Breast epithelium (tissue), 4 donors: ENCODE measurements around the gene SYT14. TPM values are rescaled to one million over a fixed set of nuclear protein-coding genes. Genes with fewer than 3 reads are reported as not detected.

Experiments used
- DNase-seq, 2 donors: peaks; one replicate each; pipeline ENCODE4 v3.0.0-alpha.2; 2019; ENCODE audit warnings: low spot score in 2 of 2
- H3K27ac ChIP-seq, 2 donors: fragments of 200-600 bp; sonication (generic) in 1 of 2; one replicate each; pipeline ENCODE4 v1.5.1; 2016 to 2019; ENCODE audit warnings: mild to moderate bottlenecking in 1 of 2
- H3K27me3 ChIP-seq, 2 donors: fragments of 200-600 bp; sonication (generic) in 1 of 2; one replicate each; pipeline versions ENCODE4 v1.5.1 to v1.6.0; 2017 to 2019; ENCODE audit warnings: control low read depth in 1 of 2, mild to moderate bottlenecking in 1 of 2
- H3K36me3 ChIP-seq: fragments of 200-600 bp; one replicate; pipeline ENCODE4 v1.5.1; 2019
- H3K4me1 ChIP-seq, 2 donors: fragments of 200-600 bp; sonication (generic); one replicate each; pipeline ENCODE4 v1.5.1; 2016 to 2019; ENCODE audit warnings: control low read depth in 1 of 2
- H3K4me3 ChIP-seq, 3 donors: fragments of 200-600 bp; sonication (generic); 1 replicate in 2 of 3; 2 replicates in 1 of 3; pipeline ENCODE4 v1.5.1; 2016 to 2019; ENCODE audit warnings: mild to moderate bottlenecking in 3 of 3, moderate library complexity in 2 of 3
- H3K9me3 ChIP-seq, 2 donors: fragments of 200-600 bp; sonication (generic) in 1 of 2; one replicate each; pipeline ENCODE4 v1.5.1; 2016 to 2019; ENCODE audit warnings: control low read depth in 1 of 2
- CTCF ChIP-seq, 3 donors: fragments of 450-650 bp; IDR thresholded peaks; one replicate each; pipeline ENCODE4 v1.5.1; 2016 to 2017; ENCODE audit warnings: antibody characterized with exemption in 3 of 3, mild to moderate bottlenecking in 3 of 3, moderate library complexity in 3 of 3
- POLR2A ChIP-seq: fragments of 450-650 bp; IDR thresholded peaks from one replicate; pipeline ENCODE4 v1.6.1; 2016; ENCODE audit warnings: antibody characterized with exemption, mild to moderate bottlenecking, moderate library complexity
- POLR2AphosphoS5 ChIP-seq, 3 donors: sonication (generic); formaldehyde crosslinking; IDR thresholded peaks; one replicate each; pipeline ENCODE4 v1.6.1; 2017; ENCODE audit warnings: antibody characterized with exemption in 3 of 3
- intact Hi-C: fragments of 100-400 bp; cut with DNase I; formaldehyde crosslinking; loops from one replicate; pipeline ENCODE4 v1.15.1; 2023; ENCODE audit warnings: low total_unique reads
- total RNA-seq, 3 donors: library from RNA; depleted of rRNA; stranded (reverse); fragments of >200 nt; gene quantifications; one replicate each; pipeline ENCODE4 v1.1.0, GENCODE V29; 2016

Gene SYT14
- total RNA-seq, 3 donors from 2014 or later: 0.73 TPM; not detected in 2

- DNase-seq: no peak
- no peak overlapping the region for H3K4me3 ChIP-seq
- no peaks in the 10 kb centered on the region for H3K36me3 ChIP-seq
- H3K9me3 ChIP-seq: peaks cover 0 to 6% of the 10 kb centered on the region in 2 donors
- intact Hi-C loops: no loop called here
- H3K27ac ChIP-seq: no peak overlapping the region
- H3K27me3 ChIP-seq: no peaks in the 10 kb centered on the region
- no peak for TF ChIP-seq POLR2A
- TF ChIP-seq POLR2AphosphoS5 (IDR thresholded peaks at IDR 0.05): no peak
- TF ChIP-seq CTCF (IDR thresholded peaks at IDR 0.05): no peak
- no peaks in the 10 kb centered on the region for H3K4me1 ChIP-seq
Measured at GRCh38 chr1:210081494-210081893, 143.5 kb downstream of the SYT14 start.

GRCh38 chr1:210085359-210085758 is 147.3 kb downstream of the SYT14 start:
- intact Hi-C loops: no loop called here
- TF ChIP-seq CTCF (IDR thresholded peaks at IDR 0.05): no peak
- no peak for TF ChIP-seq POLR2A
- TF ChIP-seq POLR2AphosphoS5 (IDR thresholded peaks at IDR 0.05): no peak

GRCh38 chr1:210087058-210087457 is 149.0 kb downstream of the SYT14 start:
- Histone ChIP-seq H3K4me1 (no peaks in the 10 kb centered on the region), H3K27me3 (no peaks in the 10 kb centered on the region), H3K36me3 (no peaks in the 10 kb centered on the region), H3K9me3 (no peaks in the 10 kb centered on the region), H3K27ac (no peak overlapping the region), H3K4me3 (no peak overlapping the region)
- intact Hi-C loops: no loop called here
- TF ChIP-seq CTCF (IDR thresholded peaks at IDR 0.05) (no peak), POLR2A (no peak), POLR2AphosphoS5 (IDR thresholded peaks at IDR 0.05) (no peak)
- no peak for DNase-seq

More at GRCh38 chr1:210085359-210085758, 147.3 kb downstream of the SYT14 start:
- Histone ChIP-seq H3K4me1 (no peaks in the 10 kb centered on the region), H3K9me3 (no peaks in the 10 kb centered on the region), H3K4me3 (no peak overlapping the region), H3K36me3 (no peaks in the 10 kb centered on the region), H3K27ac (no peak overlapping the region), H3K27me3 (no peaks in the 10 kb centered on the region)
- DNase-seq: no peak

GRCh38 chr1:210089855-210090254 is 151.8 kb downstream of the SYT14 start:
- Histone ChIP-seq H3K36me3 (no peaks in the 10 kb centered on the region), H3K4me3 (no peak overlapping the region), H3K4me1 (no peaks in the 10 kb centered on the region), H3K27ac (no peak overlapping the region), H3K27me3 (no peaks in the 10 kb centered on the region), H3K9me3 (no peaks in the 10 kb centered on the region)
- TF ChIP-seq CTCF (IDR thresholded peaks at IDR 0.05) (no peak), POLR2AphosphoS5 (IDR thresholded peaks at IDR 0.05) (no peak), POLR2A (no peak)
- intact Hi-C loops: loop anchor here (10.0 kb wide), 1 partner anchor 745 kb away; no protein-coding TSS in a partner anchor
- DNase-seq: no peak

GRCh38 chr1:210092366-210092765 is 154.3 kb downstream of the SYT14 start:
- Histone ChIP-seq H3K36me3 (no peaks in the 10 kb centered on the region), H3K27ac (no peak overlapping the region), H3K27me3 (peaks cover 0 to 5% of the 10 kb centered on the region in 2 donors), H3K4me3 (no peak overlapping the region), H3K4me1 (no peaks in the 10 kb centered on the region), H3K9me3 (no peaks in the 10 kb centered on the region)
- TF ChIP-seq POLR2AphosphoS5 (IDR thresholded peaks at IDR 0.05) (no peak), CTCF (IDR thresholded peaks at IDR 0.05) (no peak), POLR2A (no peak)
- no peak for DNase-seq
- intact Hi-C loops: loop anchor here (10.0 kb wide), 1 partner anchor 742 kb away; no protein-coding TSS in a partner anchor
